ENCODE results near the gene RPN1.
"Not testable (repeated sequence)": the region's sequence is repeated elsewhere in the genome, so short reads cannot be mapped to it uniquely, and the experiment has no call there.

- not testable (repeated sequence) for TF ChIP-seq CTCF (IDR thresholded peaks at IDR 0.05; ENCODE audit: poor library complexity); EZH2 (IDR thresholded peaks at IDR 0.05; ENCODE audit: borderline replicate concordance)
These were observed 63.7 kb downstream of the RPN1 start for GRCh38 chr3:128586932-128587331.
